Measurements from ENCODE around the gene SUMO1. TPM values are rescaled to one million over a fixed set of nuclear protein-coding genes. Genes with fewer than 3 reads are reported as not detected.

Gene SUMO1
- total RNA-seq, 1 donor from 2014 or later = 65.2 TPM

GRCh38 chr2:202201220-202202160 lies 36.9 kb downstream of the SUMO1 start:
- Histone ChIP-seq H3K4me3 (ENCODE audit: low read length in 3 of 3) (no peak overlapping the region), H3K9ac (ENCODE audit: low read depth in 1 of 3, low read length in 3 of 3) (no peak overlapping the region), H3K4me1 (ENCODE audit: control insufficient read depth in 3 of 3, insufficient read depth in 3 of 3, low read length in 3 of 3) (no peaks in the 10 kb centered on the region), H3K27me3 (ENCODE audit: control insufficient read depth in 3 of 3, insufficient read depth in 3 of 3, low read length in 3 of 3) (no peaks in the 10 kb centered on the region), H3K9me3 (ENCODE audit: control insufficient read depth in 3 of 3, low read length in 3 of 3) (no peaks in the 10 kb centered on the region), H3K27ac (ENCODE audit: low read depth, low read length) (no peak overlapping the region), H3K36me3 (ENCODE audit: control insufficient read depth in 3 of 3, insufficient read depth in 3 of 3, low read length in 3 of 3) (peaks cover 0 to 2% (median 0%) of the 10 kb centered on the region in 3 donors)

GRCh38 chr2:202196727-202197126 lies 41.7 kb downstream of the SUMO1 start:
- H3K27ac ChIP-seq (ENCODE audit: low read depth, low read length) = no peak overlapping the region
- H3K4me3 ChIP-seq (ENCODE audit: low read length in 3 of 3) = no peak overlapping the region
- no peaks in the 10 kb centered on the region for H3K4me1 ChIP-seq (ENCODE audit: control insufficient read depth in 3 of 3, insufficient read depth in 3 of 3, low read length in 3 of 3)
- H3K9me3 ChIP-seq (ENCODE audit: control insufficient read depth in 3 of 3, low read length in 3 of 3) = no peaks in the 10 kb centered on the region
- no peaks in the 10 kb centered on the region for H3K36me3 ChIP-seq (ENCODE audit: control insufficient read depth in 3 of 3, insufficient read depth in 3 of 3, low read length in 3 of 3)
- H3K27me3 ChIP-seq (ENCODE audit: control insufficient read depth in 3 of 3, insufficient read depth in 3 of 3, low read length in 3 of 3) = no peaks in the 10 kb centered on the region
- no peak overlapping the region for H3K9ac ChIP-seq (ENCODE audit: low read depth in 1 of 3, low read length in 3 of 3)

- no peaks in the 10 kb centered on the region for H3K27me3 ChIP-seq (ENCODE audit: control insufficient read depth in 3 of 3, insufficient read depth in 3 of 3, low read length in 3 of 3)
- H3K27ac ChIP-seq (ENCODE audit: low read depth, low read length) = no peak overlapping the region
- no peaks in the 10 kb centered on the region for H3K9me3 ChIP-seq (ENCODE audit: control insufficient read depth in 3 of 3, low read length in 3 of 3)
- H3K9ac ChIP-seq (ENCODE audit: low read depth in 1 of 3, low read length in 3 of 3) = no peak overlapping the region
- no peaks in the 10 kb centered on the region for H3K36me3 ChIP-seq (ENCODE audit: control insufficient read depth in 3 of 3, insufficient read depth in 3 of 3, low read length in 3 of 3)
- no peak overlapping the region for H3K4me3 ChIP-seq (ENCODE audit: low read length in 3 of 3)
- H3K4me1 ChIP-seq (ENCODE audit: control insufficient read depth in 3 of 3, insufficient read depth in 3 of 3, low read length in 3 of 3) = no peaks in the 10 kb centered on the region
Measured at GRCh38 chr2:202194418-202194817, 44.0 kb downstream of the SUMO1 start.

- Histone ChIP-seq H3K27ac (ENCODE audit: low read depth, low read length) (no peak overlapping the region), H3K36me3 (ENCODE audit: control insufficient read depth in 3 of 3, insufficient read depth in 3 of 3, low read length in 3 of 3) (no peaks in the 10 kb centered on the region), H3K4me1 (ENCODE audit: control insufficient read depth in 3 of 3, insufficient read depth in 3 of 3, low read length in 3 of 3) (no peaks in the 10 kb centered on the region), H3K4me3 (ENCODE audit: low read length in 3 of 3) (no peak overlapping the region), H3K9ac (ENCODE audit: low read depth in 1 of 3, low read length in 3 of 3) (no peak overlapping the region), H3K27me3 (ENCODE audit: control insufficient read depth in 3 of 3, insufficient read depth in 3 of 3, low read length in 3 of 3) (no peaks in the 10 kb centered on the region), H3K9me3 (ENCODE audit: control insufficient read depth in 3 of 3, low read length in 3 of 3) (no peaks in the 10 kb centered on the region)
Measured at GRCh38 chr2:202193881-202194353, 44.5 kb downstream of the SUMO1 start.

- Histone ChIP-seq H3K9me3 (ENCODE audit: control insufficient read depth in 3 of 3, low read length in 3 of 3) (no peaks in the 10 kb centered on the region), H3K27ac (ENCODE audit: low read depth, low read length) (no peak overlapping the region), H3K27me3 (ENCODE audit: control insufficient read depth in 3 of 3, insufficient read depth in 3 of 3, low read length in 3 of 3) (no peaks in the 10 kb centered on the region), H3K9ac (ENCODE audit: low read depth in 1 of 3, low read length in 3 of 3) (no peak overlapping the region), H3K4me1 (ENCODE audit: control insufficient read depth in 3 of 3, insufficient read depth in 3 of 3, low read length in 3 of 3) (no peaks in the 10 kb centered on the region), H3K4me3 (ENCODE audit: low read length in 3 of 3) (no peak overlapping the region), H3K36me3 (ENCODE audit: control insufficient read depth in 3 of 3, insufficient read depth in 3 of 3, low read length in 3 of 3) (no peaks in the 10 kb centered on the region)
Measured at GRCh38 chr2:202193305-202193704, 45.1 kb downstream of the SUMO1 start.

GRCh38 chr2:202187570-202187969 lies 50.8 kb downstream of the SUMO1 start:
- Histone ChIP-seq H3K4me1 (ENCODE audit: control insufficient read depth in 3 of 3, insufficient read depth in 3 of 3, low read length in 3 of 3) (peaks cover 6 to 15% (median 9%) of the 10 kb centered on the region in 3 donors), H3K27me3 (ENCODE audit: control insufficient read depth in 3 of 3, insufficient read depth in 3 of 3, low read length in 3 of 3) (no peaks in the 10 kb centered on the region), H3K4me3 (ENCODE audit: low read length in 3 of 3) (no peak overlapping the region), H3K9ac (ENCODE audit: low read depth in 1 of 3, low read length in 3 of 3) (no peak overlapping the region), H3K9me3 (ENCODE audit: control insufficient read depth in 3 of 3, low read length in 3 of 3) (no peaks in the 10 kb centered on the region), H3K27ac (ENCODE audit: low read depth, low read length) (no peak overlapping the region), H3K36me3 (ENCODE audit: control insufficient read depth in 3 of 3, insufficient read depth in 3 of 3, low read length in 3 of 3) (no peaks in the 10 kb centered on the region)

GRCh38 chr2:202186641-202187202 lies 51.7 kb downstream of the SUMO1 start:
- H3K4me3 ChIP-seq (ENCODE audit: low read length in 3 of 3) = no peak overlapping the region
- H3K27ac ChIP-seq (ENCODE audit: low read depth, low read length) = no peak overlapping the region
- no peaks in the 10 kb centered on the region for H3K36me3 ChIP-seq (ENCODE audit: control insufficient read depth in 3 of 3, insufficient read depth in 3 of 3, low read length in 3 of 3)
- no peaks in the 10 kb centered on the region for H3K27me3 ChIP-seq (ENCODE audit: control insufficient read depth in 3 of 3, insufficient read depth in 3 of 3, low read length in 3 of 3)
- peaks cover 6 to 15% (median 9%) of the 10 kb centered on the region in 3 donors for H3K4me1 ChIP-seq (ENCODE audit: control insufficient read depth in 3 of 3, insufficient read depth in 3 of 3, low read length in 3 of 3)
- H3K9ac ChIP-seq (ENCODE audit: low read depth in 1 of 3, low read length in 3 of 3) = no peak overlapping the region
- no peaks in the 10 kb centered on the region for H3K9me3 ChIP-seq (ENCODE audit: control insufficient read depth in 3 of 3, low read length in 3 of 3)

GRCh38 chr2:202185156-202185555 lies 53.2 kb downstream of the SUMO1 start:
- Histone ChIP-seq H3K27me3 (ENCODE audit: control insufficient read depth in 3 of 3, insufficient read depth in 3 of 3, low read length in 3 of 3) (no peaks in the 10 kb centered on the region), H3K27ac (ENCODE audit: low read depth, low read length) (no peak overlapping the region), H3K4me3 (ENCODE audit: low read length in 3 of 3) (no peak overlapping the region), H3K36me3 (ENCODE audit: control insufficient read depth in 3 of 3, insufficient read depth in 3 of 3, low read length in 3 of 3) (no peaks in the 10 kb centered on the region), H3K9me3 (ENCODE audit: control insufficient read depth in 3 of 3, low read length in 3 of 3) (no peaks in the 10 kb centered on the region), H3K9ac (ENCODE audit: low read depth in 1 of 3, low read length in 3 of 3) (no peak overlapping the region), H3K4me1 (ENCODE audit: control insufficient read depth in 3 of 3, insufficient read depth in 3 of 3, low read length in 3 of 3) (peaks cover 6 to 15% (median 9%) of the 10 kb centered on the region in 3 donors)

- Histone ChIP-seq H3K36me3 (ENCODE audit: control insufficient read depth in 3 of 3, insufficient read depth in 3 of 3, low read length in 3 of 3) (no peaks in the 10 kb centered on the region), H3K4me1 (ENCODE audit: control insufficient read depth in 3 of 3, insufficient read depth in 3 of 3, low read length in 3 of 3) (peaks cover 6 to 15% (median 9%) of the 10 kb centered on the region in 3 donors), H3K27ac (ENCODE audit: low read depth, low read length) (no peak overlapping the region), H3K4me3 (ENCODE audit: low read length in 3 of 3) (no peak overlapping the region), H3K9ac (ENCODE audit: low read depth in 1 of 3, low read length in 3 of 3) (no peak overlapping the region), H3K9me3 (ENCODE audit: control insufficient read depth in 3 of 3, low read length in 3 of 3) (no peaks in the 10 kb centered on the region), H3K27me3 (ENCODE audit: control insufficient read depth in 3 of 3, insufficient read depth in 3 of 3, low read length in 3 of 3) (no peaks in the 10 kb centered on the region)
Measured at GRCh38 chr2:202184557-202184956, 53.8 kb downstream of the SUMO1 start.

- Histone ChIP-seq H3K36me3 (ENCODE audit: control insufficient read depth in 3 of 3, insufficient read depth in 3 of 3, low read length in 3 of 3) (no peaks in the 10 kb centered on the region), H3K9me3 (ENCODE audit: control insufficient read depth in 3 of 3, low read length in 3 of 3) (no peaks in the 10 kb centered on the region), H3K9ac (ENCODE audit: low read depth in 1 of 3, low read length in 3 of 3) (no peak overlapping the region), H3K27ac (ENCODE audit: low read depth, low read length) (no peak overlapping the region), H3K4me1 (ENCODE audit: control insufficient read depth in 3 of 3, insufficient read depth in 3 of 3, low read length in 3 of 3) (no peaks in the 10 kb centered on the region), H3K27me3 (ENCODE audit: control insufficient read depth in 3 of 3, insufficient read depth in 3 of 3, low read length in 3 of 3) (no peaks in the 10 kb centered on the region), H3K4me3 (ENCODE audit: low read length in 3 of 3) (no peak overlapping the region)
Measured at GRCh38 chr2:202178346-202178958, 59.9 kb downstream of the SUMO1 start.
